Measurements from ENCODE around the gene MIER2.

- no peak for TF ChIP-seq POLR2A (IDR thresholded peaks at IDR 0.05)
- TF ChIP-seq, protein P1, sequence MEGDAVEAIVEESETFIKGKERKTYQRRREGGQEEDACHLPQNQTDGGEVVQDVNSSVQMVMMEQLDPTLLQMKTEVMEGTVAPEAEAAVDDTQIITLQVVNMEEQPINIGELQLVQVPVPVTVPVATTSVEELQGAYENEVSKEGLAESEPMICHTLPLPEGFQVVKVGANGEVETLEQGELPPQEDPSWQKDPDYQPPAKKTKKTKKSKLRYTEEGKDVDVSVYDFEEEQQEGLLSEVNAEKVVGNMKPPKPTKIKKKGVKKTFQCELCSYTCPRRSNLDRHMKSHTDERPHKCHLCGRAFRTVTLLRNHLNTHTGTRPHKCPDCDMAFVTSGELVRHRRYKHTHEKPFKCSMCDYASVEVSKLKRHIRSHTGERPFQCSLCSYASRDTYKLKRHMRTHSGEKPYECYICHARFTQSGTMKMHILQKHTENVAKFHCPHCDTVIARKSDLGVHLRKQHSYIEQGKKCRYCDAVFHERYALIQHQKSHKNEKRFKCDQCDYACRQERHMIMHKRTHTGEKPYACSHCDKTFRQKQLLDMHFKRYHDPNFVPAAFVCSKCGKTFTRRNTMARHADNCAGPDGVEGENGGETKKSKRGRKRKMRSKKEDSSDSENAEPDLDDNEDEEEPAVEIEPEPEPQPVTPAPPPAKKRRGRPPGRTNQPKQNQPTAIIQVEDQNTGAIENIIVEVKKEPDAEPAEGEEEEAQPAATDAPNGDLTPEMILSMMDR (IDR thresholded peaks at IDR 0.05 in 8 of 11, conservative IDR thresholded peaks at IDR 0.05 in 3 of 11), result no peak
Measured at GRCh38 chr19:290372-291005, 54.1 kb downstream of the MIER2 start.
